Adipose tissue (tissue), 3 donors: Measurements from ENCODE around the gene MTHFSD. TPM values are rescaled to one million over a fixed set of nuclear protein-coding genes. Genes with fewer than 3 reads are reported as not detected.

Experiments used
- H3K27ac ChIP-seq: one replicate; pipeline ENCODE4 v1.5.1; 2013; ENCODE audit warnings: low read depth, low read length
- WGBS, 3 donors: extraction: QIAGEN DNeasy Blood & Tissue Kit; methylation state at CpG; one replicate each; pipeline ENCODE4 v1.1.7; 2013; 5-methylcytosine and 5-hydroxymethylcytosine counted together
- polyA plus RNA-seq, 3 donors: library from polyadenylated mRNA; stranded (reverse); fragments of 200-250 nt; gene quantifications; one replicate each; pipeline ENCODE4 v1.2.3, GENCODE V29; 2013
- donor health status: healthy with polysubstance abuse.
- donor health status: Bipolar disorder and iron deficiency.
- donor health status: healthy.

Gene MTHFSD
- polyA plus RNA-seq, 3 donors = 6.1 to 7.3 (median 7.1) TPM

- WGBS, 3 donors = 18 to 48% (median 44%) methylated on average over 13 of the region's 13 CpGs
- no peak overlapping the region for H3K27ac ChIP-seq
These were observed 54.1 kb downstream of the MTHFSD start for GRCh38 chr16:86500708-86501510.

GRCh38 chr16:86499889-86500707 is 54.9 kb downstream of the MTHFSD start:
- H3K27ac ChIP-seq = no peak overlapping the region
- 19 to 48% (median 44%) methylated on average over 16 of the region's 16 CpGs for WGBS, 3 donors

GRCh38 chr16:86499440-86499786 is 55.6 kb downstream of the MTHFSD start:
- no peak overlapping the region for H3K27ac ChIP-seq
- WGBS, 3 donors = 18 to 41% (median 30%) methylated on average over 4 of the region's 4 CpGs

- 2 to 6% (median 6%) methylated on average over 60 to 61 of the region's 61 CpGs for WGBS, 3 donors
- H3K27ac ChIP-seq = no peak overlapping the region
These were observed 56.2 kb downstream of the MTHFSD start for GRCh38 chr16:86498671-86499439.

GRCh38 chr16:86498155-86498670 is 56.8 kb downstream of the MTHFSD start:
- H3K27ac ChIP-seq = no peak overlapping the region
- WGBS, 3 donors = 2 to 11% (median 3%) methylated on average over 29 of the region's 29 CpGs

GRCh38 chr16:86497551-86498021 is 57.4 kb downstream of the MTHFSD start:
- WGBS, 3 donors = 3 to 7% (median 4%) methylated on average over 38 to 44 of the region's 44 CpGs
- no peak overlapping the region for H3K27ac ChIP-seq

- no peak overlapping the region for H3K27ac ChIP-seq
- 4 to 13% (median 8%) methylated on average over 40 to 45 of the region's 45 CpGs for WGBS, 3 donors
These were observed 58.0 kb downstream of the MTHFSD start for GRCh38 chr16:86496929-86497461.

- no peak overlapping the region for H3K27ac ChIP-seq
- WGBS, 3 donors = 12 to 37% (median 35%) methylated on average over 34 of the region's 34 CpGs
These were observed 58.6 kb downstream of the MTHFSD start for GRCh38 chr16:86496262-86496928.

- WGBS, 3 donors = 19 to 56% (median 51%) methylated on average over 16 of the region's 16 CpGs
- no peak overlapping the region for H3K27ac ChIP-seq
These were observed 59.2 kb downstream of the MTHFSD start for GRCh38 chr16:86495756-86496261.

GRCh38 chr16:86495357-86495701 is 59.7 kb downstream of the MTHFSD start:
- H3K27ac ChIP-seq = no peak overlapping the region
- 15 to 46% (median 43%) methylated on average over 10 of the region's 10 CpGs for WGBS, 3 donors

- no peak overlapping the region for H3K27ac ChIP-seq
- 14 to 35% (median 34%) methylated on average over 54 of the region's 54 CpGs for WGBS, 3 donors
These were observed 60.3 kb downstream of the MTHFSD start for GRCh38 chr16:86494565-86495356.

GRCh38 chr16:86494039-86494564 is 60.9 kb downstream of the MTHFSD start:
- 24 to 40% (median 38%) methylated on average over 22 of the region's 22 CpGs for WGBS, 3 donors
- H3K27ac ChIP-seq = no peak overlapping the region

GRCh38 chr16:86492961-86493629 is 61.9 kb downstream of the MTHFSD start:
- WGBS, 3 donors = 21 to 49% (median 45%) methylated on average over 9 of the region's 9 CpGs
- H3K27ac ChIP-seq = no peak overlapping the region

- WGBS, 3 donors = 57 to 74% (median 73%) methylated on average over 4 of the region's 4 CpGs
- no peak overlapping the region for H3K27ac ChIP-seq
These were observed 62.6 kb downstream of the MTHFSD start for GRCh38 chr16:86492267-86492960.

GRCh38 chr16:86491640-86492023 is 63.4 kb downstream of the MTHFSD start:
- 40 to 88% (median 86%) methylated on average over 7 of the region's 7 CpGs for WGBS, 3 donors

More at GRCh38 chr16:86491640-86492023, 63.4 kb downstream of the MTHFSD start:
- no peak overlapping the region for H3K27ac ChIP-seq
